Stomach (tissue), 4 donors: ENCODE measurements around the gene PLCB4.

Experiments
- CTCF ChIP-seq, 7 experiments: fragments of 450-650 bp in 4 of 7; fragments of 200-600 bp in 3 of 7; sonication (generic) in 3 of 7; IDR thresholded peaks; one replicate each; pipeline ENCODE4 v1.5.1; 2016 to 2019; ENCODE audit warnings: antibody characterized with exemption in 7 of 7, control low read depth in 2 of 7, mild to moderate bottlenecking in 1 of 7
- POLR2AphosphoS5 ChIP-seq, 3 donors: sonication (generic); formaldehyde crosslinking; IDR thresholded peaks; one replicate each; pipeline ENCODE4 v1.6.1; 2016; ENCODE audit warnings: antibody characterized with exemption in 3 of 3

DNA sequence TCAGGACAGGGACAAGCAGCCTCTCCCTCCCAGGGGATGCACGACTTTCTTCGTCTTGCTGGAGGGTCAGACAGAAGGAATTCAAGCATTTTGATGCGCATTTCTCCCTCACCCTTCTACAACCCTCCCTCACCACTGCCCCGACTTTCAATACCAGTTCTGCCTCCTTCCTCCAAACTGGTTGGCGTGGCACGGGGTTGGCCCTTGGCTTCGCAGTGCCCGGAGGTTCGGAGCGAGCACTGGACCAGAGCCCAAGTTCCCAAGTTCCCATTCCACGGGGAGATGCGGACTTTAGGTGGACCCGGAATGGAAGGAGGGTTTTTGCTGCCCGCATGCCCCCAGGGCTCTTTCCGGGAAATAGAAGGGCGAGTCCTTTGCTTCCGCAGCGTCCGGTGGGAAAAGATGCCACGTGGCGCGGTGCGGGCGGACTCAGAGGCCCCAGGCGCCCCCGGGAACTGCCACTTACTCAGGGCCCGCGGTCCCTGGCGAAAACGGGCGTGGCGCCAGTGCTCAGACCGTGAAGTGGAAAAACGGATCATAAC is 437.5 kb downstream of the PLCB4 start:
- TF ChIP-seq CTCF (IDR thresholded peaks at IDR 0.05) = no peak
- TF ChIP-seq POLR2AphosphoS5 (IDR thresholded peaks at IDR 0.05) = no peak
